Measurements from ENCODE around the gene TBC1D5.
A peak's percentile ranks its signal among the peaks of the same experiment; 100 is the strongest.

TBC1D5 gene

GRCh38 chr3:17300441-17300840 lies 442.0 kb downstream of the TBC1D5 start:
- DNase-seq (ENCODE audit: low spot score): peak; percentile 3

GRCh38 chr3:17298038-17298437 lies 444.4 kb downstream of the TBC1D5 start:
- no peak for DNase-seq (ENCODE audit: low spot score)

- no peak for DNase-seq (ENCODE audit: low spot score)
These were observed 449.9 kb downstream of the TBC1D5 start for GRCh38 chr3:17292556-17292955.

- no peak for DNase-seq (ENCODE audit: low spot score)
These were observed 451.5 kb downstream of the TBC1D5 start for GRCh38 chr3:17290894-17291293.

- no peak for DNase-seq (ENCODE audit: low spot score)
These were observed 453.5 kb downstream of the TBC1D5 start for GRCh38 chr3:17288839-17289399.

- DNase-seq (ENCODE audit: low spot score): no peak
These were observed 455.3 kb downstream of the TBC1D5 start for GRCh38 chr3:17287006-17287689.

GRCh38 chr3:17278006-17278405 lies 464.4 kb downstream of the TBC1D5 start:
- DNase-seq (ENCODE audit: low spot score): no peak

GRCh38 chr3:17266846-17267245 lies 475.6 kb downstream of the TBC1D5 start:
- DNase-seq (ENCODE audit: low spot score): no peak

- DNase-seq (ENCODE audit: low spot score): no peak
These were observed 480.6 kb downstream of the TBC1D5 start for GRCh38 chr3:17261627-17262369.

- no peak for DNase-seq (ENCODE audit: low spot score)
These were observed 482.2 kb downstream of the TBC1D5 start for GRCh38 chr3:17260257-17260656.

GRCh38 chr3:17259685-17260084 lies 482.7 kb downstream of the TBC1D5 start:
- no peak for DNase-seq (ENCODE audit: low spot score)

GRCh38 chr3:17258823-17259436 lies 483.5 kb downstream of the TBC1D5 start:
- peak; percentile 62 for DNase-seq (ENCODE audit: low spot score)

- DNase-seq (ENCODE audit: low spot score): no peak
These were observed 485.2 kb downstream of the TBC1D5 start for GRCh38 chr3:17257269-17257668.

- no peak for DNase-seq (ENCODE audit: low spot score)
These were observed 498.8 kb downstream of the TBC1D5 start for GRCh38 chr3:17243621-17244020.

GRCh38 chr3:17239417-17239816 lies 503.0 kb downstream of the TBC1D5 start:
- DNase-seq (ENCODE audit: low spot score): no peak

- DNase-seq (ENCODE audit: low spot score): no peak
These were observed 504.4 kb downstream of the TBC1D5 start for GRCh38 chr3:17238023-17238422.

- no peak for DNase-seq (ENCODE audit: low spot score)
These were observed 507.1 kb downstream of the TBC1D5 start for GRCh38 chr3:17235310-17235709.

- DNase-seq (ENCODE audit: low spot score): peak; percentile 1
These were observed 508.0 kb downstream of the TBC1D5 start for GRCh38 chr3:17234382-17234781.

- DNase-seq (ENCODE audit: low spot score): peak; percentile 82
These were observed 509.0 kb downstream of the TBC1D5 start for GRCh38 chr3:17233398-17233800.

- no peak for DNase-seq (ENCODE audit: low spot score)
These were observed 510.0 kb downstream of the TBC1D5 start for GRCh38 chr3:17232442-17232841.

- no peak for DNase-seq (ENCODE audit: low spot score)
These were observed 510.7 kb downstream of the TBC1D5 start for GRCh38 chr3:17231537-17232261.

- DNase-seq (ENCODE audit: low spot score): no peak
These were observed 515.0 kb downstream of the TBC1D5 start for GRCh38 chr3:17227472-17227871.

All from CD4-positive, alpha-beta T cell treated with Interleukin-2 at 100 ng/mL for 4 hours (primary cell).